Activated CD4-positive, alpha-beta T cell treated with anti-CD3 and anti-CD28 coated beads for 36 hours (primary cell): ENCODE data around the gene PC. TPM values are rescaled to one million over a fixed set of nuclear protein-coding genes. Genes with fewer than 3 reads are reported as not detected.

Source experiments
- ATAC-seq: fragments of 200-7000 bp; cut with Tn5 transposase; one replicate; pipeline ENCODE4 v1.10.0; 2021; ENCODE audit warnings: mild to moderate bottlenecking, moderate library complexity
- CTCF ChIA-PET: fragments of 350-600 bp; sonication (Branson Sonifier 250); formaldehyde crosslinking; loops from one replicate; lab custom pipeline; 2021; ENCODE audit warnings: antibody characterized with exemption; lab: Charles Lee
- POLR2A ChIA-PET: fragments of 350-600 bp; sonication (Branson Sonifier 250); formaldehyde crosslinking; loops from one replicate; lab custom pipeline; 2021; ENCODE audit warnings: antibody characterized with exemption, inconsistent platforms; lab: Charles Lee
- DNase-seq: peaks from one replicate; pipeline ENCODE4 v3.0.0-alpha.2; 2020
- H3K27ac Mint-ChIP-seq: one replicate; pipeline ENCODE4 v1.8.0; 2021; ENCODE audit warnings: mixed read lengths
- H3K27me3 Mint-ChIP-seq: one replicate; pipeline ENCODE4 v1.8.0; 2021; ENCODE audit warnings: mixed read lengths
- H3K36me3 Mint-ChIP-seq: one replicate; pipeline ENCODE4 v1.8.0; 2021; ENCODE audit warnings: low read depth, mixed read lengths
- H3K4me1 Mint-ChIP-seq: one replicate; pipeline ENCODE4 v1.8.0; 2021; ENCODE audit warnings: mixed read lengths
- H3K4me3 Mint-ChIP-seq: one replicate; pipeline ENCODE4 v1.8.0; 2021; ENCODE audit warnings: mild to moderate bottlenecking, moderate library complexity, mixed read lengths
- H3K9me3 Mint-ChIP-seq: one replicate; pipeline ENCODE4 v1.8.0; 2021; ENCODE audit warnings: low read depth, mixed read lengths
- intact Hi-C, 2 experiments: fragments of 100-400 bp; cut with DNase I in 1 of 2; cut with micrococcal nuclease in 1 of 2; formaldehyde crosslinking; loops; one replicate each; pipeline versions ENCODE4 v1.14.2 to v1.15.1; 2022 to 2024; cut with DNase I, micrococcal nuclease
- total RNA-seq, 2 experiments: library from RNA; stranded (reverse); gene quantifications; one replicate each; pipeline ENCODE4 v1.2.3, GENCODE V29; 2021

Gene PC
- total RNA-seq, 2 experiments from 2014 or later: 9.2 to 9.3 TPM

- no peak overlapping the region for H3K4me3 Mint-ChIP-seq
- no peaks in the 10 kb centered on the region for H3K36me3 Mint-ChIP-seq
- ChIA-PET CTCF (interaction anchor here (1.0 kb wide), 1 partner anchor 14 kb away, joined by 3 read pairs; no protein-coding TSS in a partner anchor), POLR2A (no interaction called here)
- peaks cover 13% of the 10 kb centered on the region for H3K4me1 Mint-ChIP-seq
- DNase-seq: no peak
- H3K9me3 Mint-ChIP-seq: no peaks in the 10 kb centered on the region
- no peak for ATAC-seq
- intact Hi-C loops: no loop called here
- H3K27ac Mint-ChIP-seq: no peak overlapping the region
- no peaks in the 10 kb centered on the region for H3K27me3 Mint-ChIP-seq
These were observed 93.8 kb downstream of the PC start for GRCh38 chr11:66864172-66864901.

DNA sequence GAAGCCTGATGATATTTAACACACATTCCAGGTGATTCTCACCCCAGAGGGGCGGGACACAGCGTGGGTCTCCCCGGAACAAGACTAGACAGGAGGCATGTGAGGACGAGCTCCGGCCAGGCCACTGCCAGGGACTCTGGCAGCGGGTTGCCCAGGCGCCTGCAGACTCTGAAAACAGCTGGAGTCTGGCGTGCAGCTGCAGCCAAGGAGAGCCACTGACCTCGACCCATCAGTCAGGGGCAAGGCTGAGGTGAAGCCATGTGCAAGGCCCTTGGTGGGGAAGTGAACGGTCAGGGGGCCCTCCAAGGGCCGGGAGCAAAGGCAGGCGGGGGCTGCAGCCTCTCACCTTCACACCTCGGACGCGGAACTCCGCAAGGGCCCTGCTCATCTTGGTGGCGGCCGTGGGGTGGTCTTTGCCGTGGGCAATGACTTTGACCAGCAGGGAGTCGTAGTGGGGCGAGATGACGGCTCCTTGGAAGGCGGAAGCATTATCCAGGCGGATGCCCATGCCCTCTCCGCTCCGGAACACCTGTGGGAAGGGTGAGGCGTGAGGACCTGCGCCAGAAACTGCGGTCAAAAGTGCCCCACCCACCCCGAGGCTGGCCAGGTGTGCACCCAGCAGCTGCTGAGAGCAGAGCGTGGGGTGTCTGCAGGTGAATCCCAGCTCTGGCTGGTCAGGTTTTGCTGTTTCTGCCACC is 94.6 kb downstream of the PC start:
- Mint-ChIP-seq H3K9me3 (no peaks in the 10 kb centered on the region), H3K36me3 (peaks cover 2% of the 10 kb centered on the region), H3K4me3 (no peak overlapping the region), H3K27ac (no peak overlapping the region), H3K4me1 (peaks cover 5% of the 10 kb centered on the region), H3K27me3 (no peaks in the 10 kb centered on the region)
- DNase-seq: no peak
- CTCF ChIA-PET: interaction anchor here (0.6 to 1.0 kb wide), 3 partner anchors 13 to 69 kb away, joined by 3 read pairs; no protein-coding TSS in a partner anchor
- POLR2A ChIA-PET: no interaction called here
- ATAC-seq: no peak
- intact Hi-C loops: no loop called here

GRCh38 chr11:66862559-66863037 is 95.6 kb downstream of the PC start:
- no peak for DNase-seq
- Mint-ChIP-seq H3K9me3 (no peaks in the 10 kb centered on the region), H3K27ac (no peak overlapping the region), H3K4me3 (no peak overlapping the region), H3K36me3 (peaks cover 5% of the 10 kb centered on the region), H3K27me3 (no peaks in the 10 kb centered on the region), H3K4me1 (no peaks in the 10 kb centered on the region)
- POLR2A ChIA-PET: no interaction called here
- intact Hi-C loops: no loop called here
- no peak for ATAC-seq
- CTCF ChIA-PET: interaction anchor here (0.7 kb wide), 1 partner anchor 37 kb away, joined by 3 read pairs; no protein-coding TSS in a partner anchor

GRCh38 chr11:66861774-66862558 is 96.2 kb downstream of the PC start:
- ChIA-PET POLR2A (no interaction called here), CTCF (no interaction called here)
- Mint-ChIP-seq H3K27me3 (no peaks in the 10 kb centered on the region), H3K4me3 (no peak overlapping the region), H3K9me3 (no peaks in the 10 kb centered on the region), H3K36me3 (peaks cover 5% of the 10 kb centered on the region), H3K27ac (no peak overlapping the region), H3K4me1 (no peaks in the 10 kb centered on the region)
- intact Hi-C loops: no loop called here
- no peak for ATAC-seq
- no peak for DNase-seq

- DNase-seq (no peak), ATAC-seq (no peak)
- CTCF ChIA-PET: no interaction called here
- Mint-ChIP-seq H3K4me3 (no peak overlapping the region), H3K27ac (no peak overlapping the region), H3K27me3 (no peaks in the 10 kb centered on the region), H3K9me3 (no peaks in the 10 kb centered on the region), H3K36me3 (peaks cover 5% of the 10 kb centered on the region), H3K4me1 (no peaks in the 10 kb centered on the region)
- intact Hi-C loops: no loop called here
- POLR2A ChIA-PET: no interaction called here
These were observed 97.0 kb downstream of the PC start for GRCh38 chr11:66861038-66861773.

GRCh38 chr11:66860449-66860831 is 97.7 kb downstream of the PC start:
- Mint-ChIP-seq H3K9me3 (no peaks in the 10 kb centered on the region), H3K4me3 (no peak overlapping the region), H3K27ac (no peak overlapping the region), H3K4me1 (peaks cover 4% of the 10 kb centered on the region), H3K27me3 (no peaks in the 10 kb centered on the region), H3K36me3 (peaks cover 5% of the 10 kb centered on the region)
- intact Hi-C loops: no loop called here
- ChIA-PET POLR2A (no interaction called here), CTCF (no interaction called here)
- DNase-seq (no peak), ATAC-seq (no peak)

DNA sequence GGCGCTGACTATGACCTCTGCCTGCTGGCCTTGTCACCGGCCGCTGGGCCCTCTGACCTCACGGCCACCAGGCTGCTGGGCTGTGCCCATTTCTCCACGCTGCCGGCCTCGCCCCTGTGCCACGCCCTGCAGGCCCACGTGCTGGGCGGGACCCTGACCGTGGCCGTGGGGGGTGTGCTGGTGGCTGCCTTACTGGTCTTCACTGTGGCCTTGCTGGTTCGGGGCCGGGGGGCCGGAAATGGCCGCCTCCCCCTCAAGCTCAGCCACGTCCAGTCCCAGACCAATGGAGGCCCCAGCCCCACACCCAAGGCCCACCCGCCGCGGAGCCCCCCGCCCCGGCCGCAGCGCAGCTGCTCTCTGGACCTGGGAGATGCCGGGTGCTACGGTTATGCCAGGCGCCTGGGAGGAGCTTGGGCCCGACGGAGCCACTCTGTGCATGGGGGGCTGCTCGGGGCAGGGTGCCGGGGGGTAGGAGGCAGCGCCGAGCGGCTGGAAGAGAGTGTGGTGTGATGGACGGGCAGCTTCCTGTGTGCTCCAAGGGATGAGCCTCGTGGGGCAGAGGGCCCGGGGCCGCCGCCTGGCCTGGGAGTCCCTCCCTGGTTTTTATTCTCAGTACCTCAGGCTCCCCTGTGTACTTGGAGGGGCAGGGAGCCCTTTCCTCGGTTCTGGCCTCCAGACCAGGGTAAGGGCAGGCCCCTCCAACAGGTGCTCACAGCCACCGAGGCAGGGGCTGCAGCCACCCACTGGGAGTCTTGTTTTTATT is 98.3 kb downstream of the PC start:
- intact Hi-C loops: loop anchor here in 1 of 2 experiments (5.0 kb wide), 1 partner anchor 808 kb away; the partner anchor contains the start of gene SF3B2
- Mint-ChIP-seq H3K4me1 (peaks cover 4% of the 10 kb centered on the region), H3K4me3 (no peak overlapping the region), H3K27me3 (no peaks in the 10 kb centered on the region), H3K27ac (no peak overlapping the region), H3K9me3 (no peaks in the 10 kb centered on the region), H3K36me3 (peaks cover 5% of the 10 kb centered on the region)
- POLR2A ChIA-PET: no interaction called here
- CTCF ChIA-PET: no interaction called here
- ATAC-seq (no peak), DNase-seq (no peak)

GRCh38 chr11:66858939-66859685 is 99.1 kb downstream of the PC start:
- ATAC-seq: no peak
- intact Hi-C loops: loop anchor here in 1 of 2 experiments (5.0 kb wide), 1 partner anchor 807 kb away; the partner anchor contains the start of gene SF3B2
- no peak for DNase-seq
- H3K4me3 Mint-ChIP-seq: no peak overlapping the region
- no peaks in the 10 kb centered on the region for H3K9me3 Mint-ChIP-seq
- ChIA-PET POLR2A (interaction anchor here (0.6 kb wide), 1 partner anchor 19 kb away, joined by 3 read pairs; no protein-coding TSS in a partner anchor), CTCF (interaction anchor here (0.7 kb wide), 1 partner anchor 23 kb away, joined by 4 read pairs; no protein-coding TSS in a partner anchor)
- peaks cover 5% of the 10 kb centered on the region for H3K36me3 Mint-ChIP-seq
- H3K27me3 Mint-ChIP-seq: no peaks in the 10 kb centered on the region
- H3K27ac Mint-ChIP-seq: no peak overlapping the region
- H3K4me1 Mint-ChIP-seq: peaks cover 4% of the 10 kb centered on the region

GRCh38 chr11:66858186-66858938 is 99.8 kb downstream of the PC start:
- Mint-ChIP-seq H3K27ac (no peak overlapping the region), H3K27me3 (no peaks in the 10 kb centered on the region)
- POLR2A ChIA-PET: interaction anchor here (0.6 kb wide), 1 partner anchor 18 kb away, joined by 3 read pairs; no protein-coding TSS in a partner anchor

More at GRCh38 chr11:66858186-66858938, 99.8 kb downstream of the PC start:
- CTCF ChIA-PET: interaction anchor here (0.7 kb wide), 1 partner anchor 22 kb away, joined by 4 read pairs; no protein-coding TSS in a partner anchor
- Mint-ChIP-seq H3K4me3 (peak overlapping the region; percentile 75), H3K4me1 (peaks cover 4% of the 10 kb centered on the region), H3K36me3 (peaks cover 5% of the 10 kb centered on the region), H3K9me3 (no peaks in the 10 kb centered on the region)
- intact Hi-C loops: loop anchor here in 1 of 2 experiments (5.0 kb wide), 1 partner anchor 806 kb away; the partner anchor contains the start of gene SF3B2
- DNase-seq (no peak), ATAC-seq (no peak)
